Neural cell (in vitro differentiated cells): ENCODE data around the gene PCBP4. TPM values are rescaled to one million over a fixed set of nuclear protein-coding genes. Genes with fewer than 3 reads are reported as not detected.

Experiments used
- H2AFZ ChIP-seq: fragments of 200-600, 300-800 bp; sonication (generic), shearing (Covaris generic); 2 replicates; pipeline ENCODE4 v1.6.0; 2014; ENCODE audit warnings: low read depth, mild to moderate bottlenecking, antibody characterized with exemption, low read length, moderate library complexity
- H3F3A ChIP-seq: fragments of 200-600 bp; shearing (Covaris generic); 2 replicates; pipeline ENCODE4 v1.6.1; 2016; ENCODE audit warnings: mild to moderate bottlenecking, moderate library complexity, mixed read lengths, antibody characterized with exemption, low read length; ENCODE audit not compliant: insufficient read depth, poor library complexity, severe bottlenecking
- H3K27ac ChIP-seq: fragments of 200-600, 300-800 bp; sonication (generic), shearing (Covaris generic); 2 replicates; pipeline ENCODE4 v1.5.1; 2014; ENCODE audit warnings: mild to moderate bottlenecking, low read length, moderate library complexity
- H3K27me3 ChIP-seq: fragments of 300-800, 200-600 bp; sonication (generic), shearing (Covaris generic); 2 replicates; pipeline ENCODE4 v1.6.0; 2014; ENCODE audit warnings: mild to moderate bottlenecking, low read depth, low read length, moderate library complexity; ENCODE audit not compliant: insufficient read depth
- H3K36me3 ChIP-seq: fragments of 300-800, 200-600 bp; sonication (generic), shearing (Covaris generic); 2 replicates; pipeline ENCODE4 v1.5.1; 2014; ENCODE audit warnings: mild to moderate bottlenecking, antibody characterized with exemption, low read length, moderate library complexity; ENCODE audit not compliant: insufficient read depth
- H3K4me2 ChIP-seq: fragments of 300-800, 200-600 bp; sonication (generic), shearing (Covaris generic); 2 replicates; pipeline ENCODE4 v1.6.0; 2014; ENCODE audit warnings: mild to moderate bottlenecking, low read length
- H3K4me3 ChIP-seq: fragments of 300-800, 200-600 bp; sonication (generic), shearing (Covaris generic); 2 replicates; pipeline ENCODE4 v1.5.1; 2014; ENCODE audit warnings: mild to moderate bottlenecking, low read length, moderate library complexity
- H3K79me2 ChIP-seq: fragments of 200-600 bp; shearing (Covaris generic); replicated peaks from 2 replicates; pipeline ENCODE4 v1.6.0; 2014; ENCODE audit warnings: mild to moderate bottlenecking, low read length, moderate library complexity; ENCODE audit not compliant: insufficient read depth
- H3K9ac ChIP-seq: fragments of 300-800, 200-600 bp; sonication (generic), shearing (Covaris generic); 2 replicates; pipeline ENCODE4 v1.6.1; 2016; ENCODE audit warnings: mild to moderate bottlenecking, low read length, mixed read lengths
- H3K9me2 ChIP-seq: fragments of 200-600 bp; shearing (Covaris generic); 2 replicates; pipeline ENCODE4 v1.6.1; 2016; ENCODE audit warnings: mild to moderate bottlenecking, low read length, mixed read lengths; ENCODE audit not compliant: insufficient read depth
- H3K9me3 ChIP-seq: fragments of 200-600, 300-800 bp; sonication (generic), shearing (Covaris generic); 2 replicates; pipeline ENCODE4 v1.6.1; 2016; ENCODE audit warnings: mild to moderate bottlenecking, mixed run types, low read length, moderate library complexity, mixed read lengths
- H4K20me1 ChIP-seq: fragments of 200-600 bp; shearing (Covaris generic); 2 replicates; pipeline ENCODE4 v1.6.1; 2016; ENCODE audit warnings: mild to moderate bottlenecking, mixed run types; ENCODE audit not compliant: insufficient read depth
- CTCF ChIP-seq: fragments of 450-650 bp; IDR thresholded peaks from 2 replicates; pipeline ENCODE4 v1.5.1; 2014; ENCODE audit warnings: antibody characterized with exemption, mild to moderate bottlenecking, moderate library complexity; ENCODE audit not compliant: poor library complexity, severe bottlenecking
- EP300 ChIP-seq: fragments of 450-650 bp; conservative IDR thresholded peaks from 2 replicates; pipeline ENCODE4 v1.6.1; 2014; ENCODE audit warnings: antibody characterized with exemption, mild to moderate bottlenecking, moderate library complexity; ENCODE audit not compliant: poor library complexity, severe bottlenecking
- EZH2 ChIP-seq: fragments of 200-600, 300-800 bp; shearing (Covaris generic), sonication (generic); IDR thresholded peaks from 2 replicates; pipeline ENCODE4 v1.6.1; 2014; ENCODE audit warnings: antibody characterized with exemption, low read length, borderline replicate concordance, mild to moderate bottlenecking; ENCODE audit not compliant: insufficient read depth, poor library complexity, severe bottlenecking
- MXI1 ChIP-seq: fragments of 450-650 bp; conservative IDR thresholded peaks from 2 replicates; pipeline ENCODE4 v1.6.1; 2014; ENCODE audit warnings: antibody characterized with exemption, mild to moderate bottlenecking; ENCODE audit not compliant: poor library complexity, severe bottlenecking
- POLR2AphosphoS5 ChIP-seq: IDR thresholded peaks from 2 replicates; pipeline ENCODE4 v1.6.1; 2012
- RAD21 ChIP-seq: fragments of 450-650 bp; conservative IDR thresholded peaks from 2 replicates; pipeline ENCODE4 v1.6.1; 2014; ENCODE audit warnings: antibody characterized with exemption, mild to moderate bottlenecking, moderate library complexity
- SMC3 ChIP-seq: fragments of 450-650 bp; conservative IDR thresholded peaks from 2 replicates; pipeline ENCODE4 v1.6.1; 2014; ENCODE audit warnings: antibody characterized with exemption, mild to moderate bottlenecking, moderate library complexity; ENCODE audit not compliant: poor library complexity
- TAF1 ChIP-seq: IDR thresholded peaks from 2 replicates; pipeline ENCODE4 v1.6.1; 2012; ENCODE audit warnings: low read depth
- polyA plus RNA-seq: library from polyadenylated mRNA; depleted of rRNA; stranded (reverse); fragments of >200 nt; gene quantifications from 2 replicates; pipeline ENCODE4 v1.2.3, GENCODE V29; 2014
- TF ChIP-seq, protein P1 (sequence below): IDR thresholded peaks from 2 replicates; pipeline ENCODE4 v1.6.1; 2012; ENCODE audit warnings: borderline replicate concordance

Gene PCBP4
- polyA plus RNA-seq, 1 donor from 2014 or later = 251 TPM

DNA sequence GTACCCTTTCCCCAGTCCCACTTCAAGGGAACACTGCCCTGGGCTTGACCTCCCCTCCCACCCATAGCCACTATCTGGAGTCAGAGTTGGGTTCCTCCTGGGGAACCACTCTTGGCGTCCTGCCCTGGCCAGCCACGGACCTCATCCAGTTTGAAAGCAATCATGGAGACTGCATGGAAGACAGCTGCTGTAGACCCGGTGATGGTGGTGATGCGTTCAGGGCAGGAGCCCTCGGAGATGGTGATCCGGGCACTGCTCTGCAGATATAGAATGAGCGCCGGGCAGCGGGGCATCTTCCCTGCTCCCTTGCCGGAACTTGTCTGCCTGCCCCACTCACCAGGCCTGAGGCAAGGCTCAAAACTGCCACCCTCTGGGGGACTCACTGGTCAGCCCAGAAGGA lies 6.9 kb downstream of the PCBP4 start:
- H3K79me2 ChIP-seq = peaks cover 14% of the 10 kb centered on the region
- H3K27me3 ChIP-seq = peaks cover 9% of the 10 kb centered on the region
- TF ChIP-seq MXI1 (no peak), EZH2 (no peak), TAF1 (no peak), RAD21 (no peak), POLR2AphosphoS5 (no peak), EP300 (no peak), SMC3 (no peak), CTCF (no peak)
- TF ChIP-seq, protein P1, sequence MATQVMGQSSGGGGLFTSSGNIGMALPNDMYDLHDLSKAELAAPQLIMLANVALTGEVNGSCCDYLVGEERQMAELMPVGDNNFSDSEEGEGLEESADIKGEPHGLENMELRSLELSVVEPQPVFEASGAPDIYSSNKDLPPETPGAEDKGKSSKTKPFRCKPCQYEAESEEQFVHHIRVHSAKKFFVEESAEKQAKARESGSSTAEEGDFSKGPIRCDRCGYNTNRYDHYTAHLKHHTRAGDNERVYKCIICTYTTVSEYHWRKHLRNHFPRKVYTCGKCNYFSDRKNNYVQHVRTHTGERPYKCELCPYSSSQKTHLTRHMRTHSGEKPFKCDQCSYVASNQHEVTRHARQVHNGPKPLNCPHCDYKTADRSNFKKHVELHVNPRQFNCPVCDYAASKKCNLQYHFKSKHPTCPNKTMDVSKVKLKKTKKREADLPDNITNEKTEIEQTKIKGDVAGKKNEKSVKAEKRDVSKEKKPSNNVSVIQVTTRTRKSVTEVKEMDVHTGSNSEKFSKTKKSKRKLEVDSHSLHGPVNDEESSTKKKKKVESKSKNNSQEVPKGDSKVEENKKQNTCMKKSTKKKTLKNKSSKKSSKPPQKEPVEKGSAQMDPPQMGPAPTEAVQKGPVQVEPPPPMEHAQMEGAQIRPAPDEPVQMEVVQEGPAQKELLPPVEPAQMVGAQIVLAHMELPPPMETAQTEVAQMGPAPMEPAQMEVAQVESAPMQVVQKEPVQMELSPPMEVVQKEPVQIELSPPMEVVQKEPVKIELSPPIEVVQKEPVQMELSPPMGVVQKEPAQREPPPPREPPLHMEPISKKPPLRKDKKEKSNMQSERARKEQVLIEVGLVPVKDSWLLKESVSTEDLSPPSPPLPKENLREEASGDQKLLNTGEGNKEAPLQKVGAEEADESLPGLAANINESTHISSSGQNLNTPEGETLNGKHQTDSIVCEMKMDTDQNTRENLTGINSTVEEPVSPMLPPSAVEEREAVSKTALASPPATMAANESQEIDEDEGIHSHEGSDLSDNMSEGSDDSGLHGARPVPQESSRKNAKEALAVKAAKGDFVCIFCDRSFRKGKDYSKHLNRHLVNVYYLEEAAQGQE = no peak
- H3K4me3 ChIP-seq = no peak overlapping the region
- H2AFZ ChIP-seq = no peak overlapping the region
- H3K4me2 ChIP-seq = no peak overlapping the region
- no peaks in the 10 kb centered on the region for H4K20me1 ChIP-seq
- no peak overlapping the region for H3K27ac ChIP-seq
- H3K9ac ChIP-seq = no peak overlapping the region
- no peaks in the 10 kb centered on the region for H3K9me2 ChIP-seq
- no peaks in the 10 kb centered on the region for H3F3A ChIP-seq
- no peaks in the 10 kb centered on the region for H3K9me3 ChIP-seq
- H3K36me3 ChIP-seq = no peaks in the 10 kb centered on the region

GRCh38 chr3:51959651-51960050 lies 7.6 kb downstream of the PCBP4 start:
- Histone ChIP-seq H3K4me2 (no peak overlapping the region), H3K9ac (no peak overlapping the region)

More at GRCh38 chr3:51959651-51960050, 7.6 kb downstream of the PCBP4 start:
- no peaks in the 10 kb centered on the region for H3K9me2 ChIP-seq
- no peaks in the 10 kb centered on the region for H3K36me3 ChIP-seq
- H3K4me3 ChIP-seq = no peak overlapping the region
- H3K27me3 ChIP-seq = peaks cover 14% of the 10 kb centered on the region
- H2AFZ ChIP-seq = no peak overlapping the region
- H3K9me3 ChIP-seq = no peaks in the 10 kb centered on the region
- no peaks in the 10 kb centered on the region for H4K20me1 ChIP-seq
- H3K27ac ChIP-seq = no peak overlapping the region
- H3F3A ChIP-seq = no peaks in the 10 kb centered on the region
- TF ChIP-seq RAD21 (no peak), POLR2AphosphoS5 (no peak), EZH2 (no peak), SMC3 (no peak), MXI1 (no peak), TAF1 (no peak), CTCF (no peak), EP300 (no peak)
- TF ChIP-seq, protein P1 = no peak
- H3K79me2 ChIP-seq = peaks cover 6% of the 10 kb centered on the region
